NCI-H146 (cell line): ENCODE results near the gene ABCG4.
"Not testable (repeated sequence)": the region's sequence is repeated elsewhere in the genome, so short reads cannot be mapped to it uniquely, and the experiment has no call there.

Source experiments
- DNase-seq: peaks from one replicate; lab custom pipeline; 2025; lab: John Stamatoyannopoulos, UW

Gene ABCG4

GRCh38 chr11:119153049-119153818 is 4.4 kb downstream of the ABCG4 start:
- no peak for DNase-seq

GRCh38 chr11:119154178-119154577 is 5.3 kb downstream of the ABCG4 start:
- no peak for DNase-seq

GRCh38 chr11:119155733-119156492 is 7.1 kb downstream of the ABCG4 start:
- DNase-seq, result peak; percentile 42

- DNase-seq, result no peak
Observed at GRCh38 chr11:119156496-119156895, 7.6 kb downstream of the ABCG4 start.

- no peak for DNase-seq
Observed at GRCh38 chr11:119157063-119157462, 8.2 kb downstream of the ABCG4 start.

- no peak for DNase-seq
Observed at GRCh38 chr11:119158467-119158866, 9.6 kb downstream of the ABCG4 start.

- DNase-seq, result no peak
Observed at GRCh38 chr11:119160151-119160550, 11.3 kb downstream of the ABCG4 start.

GRCh38 chr11:119161871-119162270 is 13.0 kb downstream of the ABCG4 start:
- no peak for DNase-seq

GRCh38 chr11:119166368-119167076 is 17.7 kb downstream of the ABCG4 start:
- DNase-seq, result no peak

GRCh38 chr11:119167077-119167458 is 18.2 kb downstream of the ABCG4 start:
- not testable (repeated sequence) for DNase-seq

GRCh38 chr11:119167933-119168332 is 19.1 kb downstream of the ABCG4 start:
- DNase-seq, result no peak

GRCh38 chr11:119168471-119169281 is 19.8 kb downstream of the ABCG4 start, which contains the start of gene NLRX1:
TSS of gene NLRX1 (plus strand) at chr11:119168725. CDS start at chr11:119171404, 2,679 bp downstream.
- DNase-seq, result peak; percentile 84

GRCh38 chr11:119169282-119169719 is 20.4 kb downstream of the ABCG4 start:
- DNase-seq, result no peak

GRCh38 chr11:119172513-119172912 is 23.7 kb downstream of the ABCG4 start:
- no peak for DNase-seq

GRCh38 chr11:119173453-119173852 is 24.6 kb downstream of the ABCG4 start:
- DNase-seq, result no peak

GRCh38 chr11:119175493-119176077 is 26.7 kb downstream of the ABCG4 start:
- DNase-seq, result peak; percentile 29

GRCh38 chr11:119178166-119178680 is 29.4 kb downstream of the ABCG4 start:
- no peak for DNase-seq

- DNase-seq, result no peak
Observed at GRCh38 chr11:119179342-119179741, 30.5 kb downstream of the ABCG4 start.

- DNase-seq, result peak; percentile 97
Observed at GRCh38 chr11:119179983-119180382, 31.1 kb downstream of the ABCG4 start.

- DNase-seq, result peak; percentile 14
Observed at GRCh38 chr11:119180729-119181676, 32.2 kb downstream of the ABCG4 start.
